Measurements from ENCODE around the gene SERPINE2. TPM values are rescaled to one million over a fixed set of nuclear protein-coding genes. Genes with fewer than 3 reads are reported as not detected.

Gene SERPINE2
- total RNA-seq, 1 experiment from 2014 or later: 93.3 TPM

DNA sequence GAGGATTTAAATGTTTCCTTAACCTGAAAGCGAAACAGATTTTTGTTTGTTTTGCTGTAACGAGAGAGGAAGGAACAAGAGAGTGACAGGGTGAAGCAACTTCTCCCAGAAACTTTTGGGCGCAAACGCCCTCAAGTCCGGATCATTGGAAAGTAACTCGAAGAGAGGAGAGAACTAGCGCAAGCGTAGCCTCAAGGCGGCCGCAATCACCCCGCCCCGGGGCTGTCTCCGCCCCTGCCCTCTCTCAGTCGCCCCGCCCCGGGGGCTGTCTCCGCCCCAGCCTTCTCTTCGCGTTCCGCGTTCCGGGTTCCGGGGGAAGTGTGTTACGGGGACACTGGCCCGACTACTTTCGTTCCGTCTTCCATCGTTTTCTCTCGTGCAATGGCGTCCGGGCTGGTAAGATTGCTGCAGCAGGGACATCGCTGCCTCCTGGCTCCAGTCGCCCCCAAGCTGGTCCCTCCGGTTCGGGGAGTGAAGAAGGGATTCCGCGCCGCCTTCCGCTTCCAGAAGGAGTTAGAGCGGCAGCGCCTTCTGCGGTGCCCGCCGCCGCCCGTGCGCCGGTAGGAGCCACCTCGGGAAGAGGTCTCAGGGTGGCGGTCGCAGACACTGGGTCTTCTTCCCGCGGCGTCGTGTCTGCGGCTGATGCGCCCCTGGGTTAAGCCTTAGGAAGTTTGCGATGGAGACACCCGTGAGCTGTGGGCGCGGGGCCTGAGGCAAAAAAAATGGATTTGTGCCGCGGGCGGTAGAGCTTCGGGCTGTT lies 81.8 kb downstream of the SERPINE2 start, which contains the start of gene MRPL44:
MRPL44 (plus strand) TSS at position 372 of the 760 bp plus-strand sequence; CDS start at position 382, 10 bp downstream.
- ChIA-PET RAD21 (ENCODE audit: low non-redundant PET in 1 of 2, low total read pairs in 2 of 2, uncharacterized antibody in 2 of 2, unreplicated experiment in 2 of 2) (no interaction called here), CTCF (no interaction called here), POLR2A (interaction anchor here (0.7 kb wide), 1 partner anchor 139 kb away, joined by 3 read pairs; no protein-coding TSS in a partner anchor)
- peak; percentile 89 for DNase-seq (ENCODE audit: low read depth, low spot score)
- Histone ChIP-seq H3K4me1 (ENCODE audit: control insufficient read depth in 1 of 2, insufficient read depth in 2 of 2, low read length in 2 of 2) (peaks cover 15 to 21% of the 10 kb centered on the region in 2 experiments), H3K27me3 (ENCODE audit: insufficient read depth, low read length) (no peaks in the 10 kb centered on the region), H3K27ac (ENCODE audit: low read depth, low read length) (peak within 1 kb of the TSS; percentile 72), H3K36me3 (ENCODE audit: control insufficient read depth in 1 of 2, insufficient read depth in 2 of 2, low read length in 2 of 2) (peaks cover 20 to 22% of the 10 kb centered on the region in 2 experiments; a peak in 3 of 4 replicates), H3K9ac (ENCODE audit: low read length) (peak within 1 kb of the TSS; percentile 88), H3K4me2 (ENCODE audit: low read length) (peak within 1 kb of the TSS; percentile 90), H4K20me1 (ENCODE audit: insufficient read depth) (no peaks in the 10 kb centered on the region), H3K9me2 (ENCODE audit: insufficient read depth) (no peaks in the 10 kb centered on the region), H2AFZ (ENCODE audit: low read depth, low read length, poor library complexity, severe bottlenecking) (peak within 1 kb of the TSS; percentile 36), H3K4me3 (replicated peaks in 1 of 2; ENCODE audit: low read depth in 1 of 2, low read length in 2 of 2) (peak within 1 kb of the TSS; percentile 90 to 92), H3K79me2 (ENCODE audit: insufficient read depth, low read length) (peaks cover 50% of the 10 kb centered on the region), H3K9me3 (ENCODE audit: control insufficient read depth in 1 of 2, insufficient read depth in 1 of 2, low read depth in 1 of 2, low read length in 2 of 2) (no peaks in the 10 kb centered on the region)
- intact Hi-C loops (cut with micrococcal nuclease): no loop called here
- no TSS peak for BruUV-seq (replicated peaks)
- ATAC-seq: peak; percentile 100
- TF ChIP-seq ELF1 (IDR thresholded peaks at IDR 0.05; ENCODE audit: borderline replicate concordance, low read depth): peak; percentile 98
- TF ChIP-seq, protein P1, sequence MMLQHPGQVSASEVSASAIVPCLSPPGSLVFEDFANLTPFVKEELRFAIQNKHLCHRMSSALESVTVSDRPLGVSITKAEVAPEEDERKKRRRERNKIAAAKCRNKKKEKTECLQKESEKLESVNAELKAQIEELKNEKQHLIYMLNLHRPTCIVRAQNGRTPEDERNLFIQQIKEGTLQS (IDR thresholded peaks at IDR 0.05): no peak; the same call in 1 of the 2 replicates
- TF ChIP-seq CEBPB (IDR thresholded peaks at IDR 0.05; ENCODE audit: low read depth): no peak; the same call in 1 of the 2 replicates
- peak; percentile 98 for TF ChIP-seq YY1 (IDR thresholded peaks at IDR 0.05; ENCODE audit: extremely low read depth, insufficient replicate concordance, low read depth, low read length)
- TF ChIP-seq EZH2 (IDR thresholded peaks at IDR 0.05): no peak
- TF ChIP-seq MAX (IDR thresholded peaks at IDR 0.05): peak; percentile 92
- TF ChIP-seq JUND (IDR thresholded peaks at IDR 0.05): no peak
- TF ChIP-seq, protein P2, sequence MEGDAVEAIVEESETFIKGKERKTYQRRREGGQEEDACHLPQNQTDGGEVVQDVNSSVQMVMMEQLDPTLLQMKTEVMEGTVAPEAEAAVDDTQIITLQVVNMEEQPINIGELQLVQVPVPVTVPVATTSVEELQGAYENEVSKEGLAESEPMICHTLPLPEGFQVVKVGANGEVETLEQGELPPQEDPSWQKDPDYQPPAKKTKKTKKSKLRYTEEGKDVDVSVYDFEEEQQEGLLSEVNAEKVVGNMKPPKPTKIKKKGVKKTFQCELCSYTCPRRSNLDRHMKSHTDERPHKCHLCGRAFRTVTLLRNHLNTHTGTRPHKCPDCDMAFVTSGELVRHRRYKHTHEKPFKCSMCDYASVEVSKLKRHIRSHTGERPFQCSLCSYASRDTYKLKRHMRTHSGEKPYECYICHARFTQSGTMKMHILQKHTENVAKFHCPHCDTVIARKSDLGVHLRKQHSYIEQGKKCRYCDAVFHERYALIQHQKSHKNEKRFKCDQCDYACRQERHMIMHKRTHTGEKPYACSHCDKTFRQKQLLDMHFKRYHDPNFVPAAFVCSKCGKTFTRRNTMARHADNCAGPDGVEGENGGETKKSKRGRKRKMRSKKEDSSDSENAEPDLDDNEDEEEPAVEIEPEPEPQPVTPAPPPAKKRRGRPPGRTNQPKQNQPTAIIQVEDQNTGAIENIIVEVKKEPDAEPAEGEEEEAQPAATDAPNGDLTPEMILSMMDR (IDR thresholded peaks at IDR 0.05 in 2 of 3, conservative IDR thresholded peaks at IDR 0.05 in 1 of 3; ENCODE audit: borderline replicate concordance in 1 of 3, insufficient read depth in 1 of 3, low read depth in 2 of 3, low read length in 2 of 3): no peak
- TF ChIP-seq ZNF274 (IDR thresholded peaks at IDR 0.05; ENCODE audit: low read depth, low read length): no peak
- peak; percentile 94 for TF ChIP-seq POLR2AphosphoS5 (IDR thresholded peaks at IDR 0.05; ENCODE audit: low read depth, low read length)
- TF ChIP-seq, protein P3, sequence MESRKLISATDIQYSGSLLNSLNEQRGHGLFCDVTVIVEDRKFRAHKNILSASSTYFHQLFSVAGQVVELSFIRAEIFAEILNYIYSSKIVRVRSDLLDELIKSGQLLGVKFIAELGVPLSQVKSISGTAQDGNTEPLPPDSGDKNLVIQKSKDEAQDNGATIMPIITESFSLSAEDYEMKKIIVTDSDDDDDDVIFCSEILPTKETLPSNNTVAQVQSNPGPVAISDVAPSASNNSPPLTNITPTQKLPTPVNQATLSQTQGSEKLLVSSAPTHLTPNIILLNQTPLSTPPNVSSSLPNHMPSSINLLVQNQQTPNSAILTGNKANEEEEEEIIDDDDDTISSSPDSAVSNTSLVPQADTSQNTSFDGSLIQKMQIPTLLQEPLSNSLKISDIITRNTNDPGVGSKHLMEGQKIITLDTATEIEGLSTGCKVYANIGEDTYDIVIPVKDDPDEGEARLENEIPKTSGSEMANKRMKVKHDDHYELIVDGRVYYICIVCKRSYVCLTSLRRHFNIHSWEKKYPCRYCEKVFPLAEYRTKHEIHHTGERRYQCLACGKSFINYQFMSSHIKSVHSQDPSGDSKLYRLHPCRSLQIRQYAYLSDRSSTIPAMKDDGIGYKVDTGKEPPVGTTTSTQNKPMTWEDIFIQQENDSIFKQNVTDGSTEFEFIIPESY (IDR thresholded peaks at IDR 0.05; ENCODE audit: extremely low read depth, insufficient replicate concordance, low read length): peak; percentile 85
- peak; percentile 82 for TF ChIP-seq SP1 (IDR thresholded peaks at IDR 0.05; ENCODE audit: low read depth)
- TF ChIP-seq CBX3 (IDR thresholded peaks at IDR 0.05; ENCODE audit: low read depth): peak; percentile 99
- no peak for TF ChIP-seq REST (IDR thresholded peaks at IDR 0.05; ENCODE audit: low read depth)
- peak; percentile 41 for TF ChIP-seq RAD21 (IDR thresholded peaks at IDR 0.05; ENCODE audit: low read depth)
- peak; percentile 72 for TF ChIP-seq EGR1 (IDR thresholded peaks at IDR 0.05; ENCODE audit: low read depth)
- no peak for TF ChIP-seq FOSL1 (IDR thresholded peaks at IDR 0.05; ENCODE audit: low read depth)
- peak; percentile 69 for TF ChIP-seq TCF7L2 (IDR thresholded peaks at IDR 0.05; ENCODE audit: borderline replicate concordance, extremely low read depth, insufficient read depth, insufficient read length)

All from HCT116 (cell line).